IPS-NIHi7 (cell line): ENCODE results near the gene S100A4.

Source experiments
- DNase-seq: peaks from one replicate; pipeline ENCODE4 v3.0.0; 2012; ENCODE audit warnings: mixed read lengths; ENCODE audit errors: extremely low spot score

Gene S100A4

GRCh38 chr1:153547560-153548551 is 2.2 kb upstream of the S100A4 start:
- DNase-seq: peak; percentile 5

GRCh38 chr1:153546796-153547559 is 1.4 kb upstream of the S100A4 start:
- peak; percentile 21 for DNase-seq

- DNase-seq: no peak
Measured at GRCh38 chr1:153546371-153546770, 765 bp upstream of the S100A4 start.

- DNase-seq: no peak
Measured at GRCh38 chr1:153544453-153545066, 1.0 kb downstream of the S100A4 start.

- no peak for DNase-seq
Measured at GRCh38 chr1:153543736-153544135, 1.9 kb downstream of the S100A4 start.

- DNase-seq: no peak
Measured at GRCh38 chr1:153542956-153543711, 2.5 kb downstream of the S100A4 start.

- no peak for DNase-seq
Measured at GRCh38 chr1:153541641-153542590, 3.7 kb downstream of the S100A4 start.

GRCh38 chr1:153540394-153541361 is 4.9 kb downstream of the S100A4 start, which contains the start of gene S100A5:
TSS of gene S100A5 (minus strand) at chr1:153540934. CDS start at chr1:153540191, 743 bp downstream.
- no peak for DNase-seq

GRCh38 chr1:153539395-153540093 is 6.1 kb downstream of the S100A4 start:
- no peak for DNase-seq

- peak; percentile 81 for DNase-seq
Measured at GRCh38 chr1:153538315-153538821, 7.2 kb downstream of the S100A4 start.

GRCh38 chr1:153537376-153537730 is 8.3 kb downstream of the S100A4 start:
- DNase-seq: no peak

- DNase-seq: peak; percentile 10
Measured at GRCh38 chr1:153536671-153537375, 8.8 kb downstream of the S100A4 start.

GRCh38 chr1:153536012-153536670 is 9.5 kb downstream of the S100A4 start:
- DNase-seq: peak; percentile 23

- DNase-seq: peak; percentile 18
Measured at GRCh38 chr1:153535242-153536011, 10.2 kb downstream of the S100A4 start, which contains the start of gene S100A6. TSS of gene S100A6 (minus strand) at chr1:153535991. CDS start at chr1:153535339, 652 bp downstream.

GRCh38 chr1:153534925-153535241 is 10.7 kb downstream of the S100A4 start:
- DNase-seq: no peak

- DNase-seq: peak; percentile 5
Measured at GRCh38 chr1:153534226-153534924, 11.2 kb downstream of the S100A4 start.
